Right atrium auricular region (tissue), 2 donors: Measurements from ENCODE around the gene NACA2. TPM values are rescaled to one million over a fixed set of nuclear protein-coding genes. Genes with fewer than 3 reads are reported as not detected.

Experiments used
- DNase-seq: peaks from one replicate; pipeline ENCODE4 v3.0.0-alpha.2; 2019; ENCODE audit warnings: low spot score
- H3K27ac ChIP-seq, 2 donors: fragments of 200-600 bp; sonication (generic); 1 replicate in 1 of 2; 2 replicates in 1 of 2; pipeline ENCODE4 v1.5.1; 2016 to 2019
- H3K27me3 ChIP-seq, 2 donors: fragments of 200-600 bp; sonication (generic); one replicate each; pipeline versions ENCODE4 v1.5.1 to v1.6.0; 2017 to 2019
- H3K36me3 ChIP-seq: fragments of 200-600 bp; sonication (generic); one replicate; pipeline ENCODE4 v1.5.1; 2016
- H3K4me1 ChIP-seq, 2 donors: fragments of 200-600 bp; sonication (generic); one replicate each; pipeline versions ENCODE4 v1.5.1 to v1.6.0; 2017 to 2019
- H3K4me3 ChIP-seq, 2 donors: fragments of 200-600 bp; sonication (generic); 1 replicate in 1 of 2; 2 replicates in 1 of 2; pipeline ENCODE4 v1.5.1; 2017 to 2019; ENCODE audit warnings: mild to moderate bottlenecking in 1 of 2, moderate library complexity in 1 of 2
- H3K9me3 ChIP-seq, 2 donors: fragments of 200-600 bp; sonication (generic); one replicate each; pipeline ENCODE4 v1.5.1; 2019
- total RNA-seq, 2 donors: library from RNA; depleted of rRNA; stranded (reverse); fragments of >200 nt; gene quantifications; one replicate each; pipeline ENCODE4 v1.1.0, GENCODE V29; 2016
- TF ChIP-seq, protein P1 (sequence below), 2 donors: fragments of 200-600 bp; sonication (generic); IDR thresholded peaks; one replicate each; pipeline ENCODE4 v1.5.1; 2019; ENCODE audit warnings: antibody characterized with exemption in 2 of 2

Gene NACA2
- total RNA-seq, 2 donors from 2014 or later = not detected

DNA sequence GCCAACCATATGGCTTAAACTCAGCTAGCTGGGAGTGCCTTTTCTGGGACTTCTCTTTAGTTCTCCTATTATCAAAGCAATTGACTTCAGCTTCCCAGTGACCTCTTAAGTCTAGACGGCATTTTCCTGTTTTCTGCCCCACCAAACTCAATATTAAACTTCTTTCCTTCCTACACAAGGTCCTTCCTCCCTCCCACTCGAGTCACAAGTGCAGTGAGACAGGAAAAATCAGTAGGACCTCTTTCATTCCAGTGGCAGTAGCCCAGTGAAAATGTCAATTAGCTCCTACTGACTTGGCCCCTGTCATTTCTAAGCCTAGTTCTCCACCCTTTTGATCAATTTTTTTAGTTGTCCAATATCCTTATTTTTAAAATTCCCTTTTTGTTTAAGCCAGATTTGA is 9.6 kb upstream of the NACA2 start:
- Histone ChIP-seq H3K4me3 (no peak overlapping the region), H3K36me3 (no peaks in the 10 kb centered on the region), H3K27me3 (no peaks in the 10 kb centered on the region), H3K27ac (no peak overlapping the region), H3K9me3 (no peaks in the 10 kb centered on the region), H3K4me1 (no peaks in the 10 kb centered on the region)
- TF ChIP-seq, protein P1, sequence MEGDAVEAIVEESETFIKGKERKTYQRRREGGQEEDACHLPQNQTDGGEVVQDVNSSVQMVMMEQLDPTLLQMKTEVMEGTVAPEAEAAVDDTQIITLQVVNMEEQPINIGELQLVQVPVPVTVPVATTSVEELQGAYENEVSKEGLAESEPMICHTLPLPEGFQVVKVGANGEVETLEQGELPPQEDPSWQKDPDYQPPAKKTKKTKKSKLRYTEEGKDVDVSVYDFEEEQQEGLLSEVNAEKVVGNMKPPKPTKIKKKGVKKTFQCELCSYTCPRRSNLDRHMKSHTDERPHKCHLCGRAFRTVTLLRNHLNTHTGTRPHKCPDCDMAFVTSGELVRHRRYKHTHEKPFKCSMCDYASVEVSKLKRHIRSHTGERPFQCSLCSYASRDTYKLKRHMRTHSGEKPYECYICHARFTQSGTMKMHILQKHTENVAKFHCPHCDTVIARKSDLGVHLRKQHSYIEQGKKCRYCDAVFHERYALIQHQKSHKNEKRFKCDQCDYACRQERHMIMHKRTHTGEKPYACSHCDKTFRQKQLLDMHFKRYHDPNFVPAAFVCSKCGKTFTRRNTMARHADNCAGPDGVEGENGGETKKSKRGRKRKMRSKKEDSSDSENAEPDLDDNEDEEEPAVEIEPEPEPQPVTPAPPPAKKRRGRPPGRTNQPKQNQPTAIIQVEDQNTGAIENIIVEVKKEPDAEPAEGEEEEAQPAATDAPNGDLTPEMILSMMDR (IDR thresholded peaks at IDR 0.05) = no peak
- DNase-seq = no peak

DNA sequence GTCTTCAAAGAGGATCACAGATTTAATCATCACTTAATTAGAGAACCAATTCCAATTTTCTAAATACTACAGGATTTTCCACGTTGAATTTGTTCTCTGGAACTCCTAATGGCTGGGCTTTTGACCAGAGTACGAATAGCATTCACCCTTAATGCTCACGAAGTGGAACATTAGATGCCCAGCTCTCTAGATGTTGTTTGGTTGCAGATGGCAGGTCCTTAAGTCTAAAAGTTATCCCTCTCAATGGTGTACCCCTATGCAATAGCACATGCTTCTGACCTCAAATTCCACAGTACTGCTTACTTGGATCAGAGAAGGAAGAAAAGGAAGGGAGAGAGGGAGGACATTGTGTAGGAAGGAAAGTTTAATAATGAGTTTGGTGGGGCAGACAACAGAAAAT is 8.6 kb upstream of the NACA2 start:
- no peaks in the 10 kb centered on the region for H3K4me1 ChIP-seq
- H3K27ac ChIP-seq = no peak overlapping the region
- H3K4me3 ChIP-seq = no peak overlapping the region
- no peaks in the 10 kb centered on the region for H3K36me3 ChIP-seq
- no peak for DNase-seq
- H3K27me3 ChIP-seq = no peaks in the 10 kb centered on the region
- TF ChIP-seq, protein P1 (IDR thresholded peaks at IDR 0.05) = no peak
- H3K9me3 ChIP-seq = no peaks in the 10 kb centered on the region

DNA sequence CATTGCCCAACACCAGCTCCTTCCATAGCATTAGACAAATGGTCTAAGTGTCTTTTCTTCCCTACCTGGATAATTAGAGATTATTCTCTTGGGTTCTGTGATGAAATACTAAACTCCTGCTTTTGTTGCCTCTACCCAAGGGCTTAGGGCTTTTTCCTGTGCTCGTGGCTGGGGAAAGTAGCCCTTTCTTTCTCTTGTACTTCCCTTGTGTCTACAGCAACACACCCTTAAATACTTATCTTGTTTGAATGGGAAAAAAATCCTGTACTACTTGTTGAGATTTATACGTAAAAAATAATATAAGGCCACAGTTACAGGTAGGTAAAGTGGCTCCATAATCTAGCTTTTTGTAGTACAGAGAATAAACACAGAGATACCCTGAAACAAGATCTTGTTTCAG is 7.0 kb upstream of the NACA2 start:
- no peaks in the 10 kb centered on the region for H3K4me1 ChIP-seq
- DNase-seq = no peak
- TF ChIP-seq, protein P1 (IDR thresholded peaks at IDR 0.05) = no peak
- H3K36me3 ChIP-seq = no peaks in the 10 kb centered on the region
- no peak overlapping the region for H3K27ac ChIP-seq
- H3K27me3 ChIP-seq = no peaks in the 10 kb centered on the region
- H3K9me3 ChIP-seq = no peaks in the 10 kb centered on the region
- H3K4me3 ChIP-seq = no peak overlapping the region

DNA sequence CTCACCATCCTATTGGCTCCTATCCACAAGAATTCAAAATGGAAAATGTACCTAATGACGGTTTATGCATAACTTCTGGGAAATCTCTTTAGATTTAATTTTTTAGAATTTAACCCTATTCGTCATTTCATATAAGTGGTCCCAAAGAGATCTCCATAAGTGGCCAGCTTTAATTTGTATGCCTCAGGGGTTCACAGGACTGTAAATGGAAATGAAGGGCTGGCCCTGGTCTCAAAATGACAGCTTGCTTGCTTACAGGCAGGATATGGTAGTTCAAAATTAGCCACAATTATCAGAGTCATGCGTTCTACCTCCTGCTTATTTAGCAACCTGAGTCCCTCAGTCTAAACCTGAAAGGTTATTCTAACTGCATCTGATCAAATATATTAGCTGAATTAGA is 6.6 kb upstream of the NACA2 start:
- Histone ChIP-seq H3K36me3 (no peaks in the 10 kb centered on the region), H3K4me3 (no peak overlapping the region), H3K4me1 (no peaks in the 10 kb centered on the region), H3K27ac (no peak overlapping the region), H3K27me3 (no peaks in the 10 kb centered on the region), H3K9me3 (no peaks in the 10 kb centered on the region)
- TF ChIP-seq, protein P1 (IDR thresholded peaks at IDR 0.05) = no peak
- DNase-seq = no peak

DNA sequence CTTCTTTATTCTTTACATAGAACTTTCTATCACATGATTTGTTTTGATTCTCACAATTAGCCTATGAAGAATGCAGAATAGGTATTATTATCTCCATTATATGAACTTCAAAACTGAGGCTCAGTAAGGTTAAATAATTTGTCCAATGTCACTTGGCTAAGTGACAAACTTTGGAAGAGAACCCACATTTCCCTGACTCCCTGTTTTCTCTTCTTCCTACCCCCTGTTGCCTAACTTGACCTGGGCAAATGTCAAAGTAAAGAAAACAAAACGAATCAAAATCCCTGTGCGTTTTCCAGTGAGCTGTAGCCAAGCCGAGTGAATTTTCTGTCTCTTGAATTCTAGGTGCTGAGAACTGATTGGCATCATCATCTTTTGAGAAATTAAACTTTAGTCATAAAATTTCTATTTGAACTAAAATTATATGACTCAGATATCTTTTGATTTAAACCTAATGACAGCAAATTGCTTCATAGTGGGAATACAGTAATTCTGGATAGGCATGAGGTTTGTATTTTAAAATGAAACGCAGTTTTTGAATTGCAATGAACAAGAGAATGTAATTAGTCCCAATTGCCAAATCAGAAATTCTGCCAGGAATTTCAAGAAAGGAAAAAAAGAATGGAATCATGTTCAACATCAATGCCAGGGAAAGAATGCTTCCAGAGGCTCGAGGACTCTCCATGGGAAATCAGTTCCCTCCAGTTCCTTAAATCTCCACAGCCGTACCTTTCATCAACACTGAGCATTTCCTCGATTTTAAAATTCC is 4.6 kb upstream of the NACA2 start:
- Histone ChIP-seq H3K4me1 (no peaks in the 10 kb centered on the region), H3K27me3 (no peaks in the 10 kb centered on the region), H3K9me3 (no peaks in the 10 kb centered on the region), H3K4me3 (no peak overlapping the region), H3K27ac (no peak overlapping the region), H3K36me3 (no peaks in the 10 kb centered on the region)
- TF ChIP-seq, protein P1 (IDR thresholded peaks at IDR 0.05) = no peak
- DNase-seq = no peak
